EL (cell line): ENCODE measurements around the gene CPSF4.

Experiments
- DNase-seq: peaks from one replicate; pipeline ENCODE4 v3.0.0-alpha.2; 2016

Gene CPSF4

DNA sequence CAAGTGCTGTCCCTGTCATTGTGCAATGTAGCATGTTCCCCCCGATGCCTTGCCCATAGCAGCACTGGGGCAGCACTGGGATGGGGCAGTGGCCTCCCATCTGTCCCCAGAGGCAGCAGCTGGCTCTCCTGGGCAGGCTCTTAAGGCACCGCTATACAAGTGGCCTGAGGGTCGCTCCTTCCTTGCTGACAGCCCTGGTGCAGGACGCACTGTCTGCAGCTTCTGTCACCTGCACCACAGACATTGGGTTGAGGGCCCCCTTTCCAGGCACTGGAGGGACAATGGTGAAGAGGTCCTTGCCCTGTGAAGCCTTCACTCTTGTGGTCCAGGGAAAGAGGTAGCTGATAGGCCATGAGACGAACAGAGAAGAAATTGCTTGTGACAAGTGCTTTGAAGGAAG, 10.6 kb downstream of the CPSF4 start:
- DNase-seq = no peak

- no peak for DNase-seq
These were observed 13.2 kb downstream of the CPSF4 start for GRCh38 chr7:99451936-99452335.

GRCh38 chr7:99452541-99452940, 13.8 kb downstream of the CPSF4 start:
- no peak for DNase-seq

GRCh38 chr7:99453105-99453504, 14.4 kb downstream of the CPSF4 start:
- no peak for DNase-seq

DNA sequence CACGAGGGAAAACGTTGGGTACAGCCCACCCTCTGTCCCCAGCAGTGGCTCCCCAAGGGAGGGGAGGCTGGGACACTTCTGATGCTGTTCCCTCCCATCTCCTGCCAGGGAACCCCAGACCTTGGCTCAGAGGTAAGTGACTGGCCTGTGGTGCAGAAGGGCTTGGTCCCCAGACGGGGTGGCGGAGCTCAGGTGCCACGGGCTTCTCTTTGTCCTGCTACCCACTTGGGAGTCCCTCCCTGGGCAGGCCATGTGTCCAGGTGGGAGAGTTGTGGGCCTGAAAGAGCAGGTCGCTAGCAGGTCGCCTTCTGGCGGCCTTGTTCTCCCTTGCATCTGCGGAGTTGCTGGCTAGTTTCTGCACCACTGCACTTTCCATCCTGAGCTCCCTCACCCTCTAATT, 17.1 kb downstream of the CPSF4 start:
- no peak for DNase-seq

GRCh38 chr7:99456288-99456687, 17.5 kb downstream of the CPSF4 start:
- DNase-seq = no peak

GRCh38 chr7:99457050-99457649, 18.4 kb downstream of the CPSF4 start:
- no peak for DNase-seq

DNA sequence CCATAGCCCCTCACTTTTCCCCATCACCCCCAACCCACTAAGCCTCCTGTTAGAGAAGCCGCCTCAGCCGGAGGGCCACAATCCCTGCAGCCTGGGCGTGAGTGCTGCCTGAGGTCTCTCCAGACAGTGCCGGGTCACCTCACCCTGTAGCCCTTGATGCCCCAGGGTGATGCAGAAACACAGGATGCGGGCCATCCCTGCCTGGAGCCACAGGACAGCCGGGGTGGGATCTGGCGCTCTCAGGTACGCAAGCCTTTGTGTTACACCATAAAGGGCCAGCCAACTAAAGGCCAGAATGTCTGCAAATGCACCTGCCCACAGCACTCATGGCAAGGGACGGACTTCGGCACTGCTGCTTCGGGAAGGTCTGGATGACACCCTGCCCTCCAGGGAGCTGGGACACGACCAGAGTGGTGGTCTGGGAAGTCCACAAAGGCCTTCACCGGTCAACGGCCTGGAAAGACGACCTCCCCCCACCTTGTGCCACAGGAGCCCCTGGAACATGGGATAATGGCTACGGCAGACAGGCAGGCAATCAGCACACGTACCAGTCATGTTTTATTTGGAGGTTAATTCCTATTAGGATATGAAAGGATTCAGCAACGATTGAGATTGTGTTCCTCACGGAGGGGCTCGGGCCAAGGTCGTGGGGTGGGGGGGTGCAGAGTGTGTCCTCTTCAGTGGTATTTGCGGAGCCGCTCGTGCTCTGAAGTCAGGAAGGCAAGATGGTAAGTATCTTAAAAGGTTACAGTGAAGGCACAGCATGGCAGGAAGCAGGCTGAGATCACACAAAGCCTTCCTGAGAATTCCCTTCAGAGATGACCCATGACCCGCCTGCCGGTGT, 19.1 kb downstream of the CPSF4 start:
- no peak for DNase-seq

GRCh38 chr7:99459087-99459486, 20.3 kb downstream of the CPSF4 start:
- DNase-seq = peak; percentile 31

GRCh38 chr7:99460651-99461050, 21.9 kb downstream of the CPSF4 start:
- DNase-seq = no peak

DNA sequence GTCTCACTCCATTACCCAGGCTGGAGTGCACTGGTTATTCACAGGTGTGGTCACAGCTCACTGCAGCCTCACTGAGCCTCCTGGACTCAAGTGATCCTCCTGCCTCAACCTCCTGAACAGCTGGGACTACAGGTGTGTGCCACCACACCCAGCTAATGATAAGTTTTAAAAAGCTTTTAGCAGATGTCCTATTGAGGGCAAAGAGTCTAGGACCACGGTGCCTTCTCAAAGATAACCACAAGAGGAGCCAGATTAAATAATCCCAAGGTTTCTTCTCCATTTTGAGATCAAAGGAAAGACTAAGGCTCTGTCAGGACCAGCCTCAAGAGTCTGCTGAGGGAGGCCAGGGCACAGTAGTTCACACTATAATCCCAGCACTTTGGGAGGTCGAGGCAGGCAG, 22.5 kb downstream of the CPSF4 start:
- DNase-seq = no peak

DNA sequence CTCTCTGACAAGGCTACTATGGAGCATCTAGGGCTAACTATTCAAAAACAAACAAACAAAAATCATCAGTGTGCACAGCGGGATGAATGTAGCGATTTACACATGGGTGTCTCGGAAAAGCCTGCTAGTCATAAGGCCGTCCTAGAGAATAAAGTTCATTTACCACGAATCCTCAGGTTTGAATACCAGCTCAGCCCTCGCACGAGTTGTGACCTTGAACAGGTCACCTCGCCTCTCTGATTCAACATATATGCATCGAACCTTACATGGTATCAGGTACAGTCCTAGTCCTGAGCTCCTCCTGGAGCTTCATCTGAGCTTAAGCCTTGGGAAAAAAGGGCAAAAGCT, 26.7 kb downstream of the CPSF4 start:
- DNase-seq = no peak

- DNase-seq = no peak
These were observed 29.7 kb downstream of the CPSF4 start for GRCh38 chr7:99468336-99468918.

DNA sequence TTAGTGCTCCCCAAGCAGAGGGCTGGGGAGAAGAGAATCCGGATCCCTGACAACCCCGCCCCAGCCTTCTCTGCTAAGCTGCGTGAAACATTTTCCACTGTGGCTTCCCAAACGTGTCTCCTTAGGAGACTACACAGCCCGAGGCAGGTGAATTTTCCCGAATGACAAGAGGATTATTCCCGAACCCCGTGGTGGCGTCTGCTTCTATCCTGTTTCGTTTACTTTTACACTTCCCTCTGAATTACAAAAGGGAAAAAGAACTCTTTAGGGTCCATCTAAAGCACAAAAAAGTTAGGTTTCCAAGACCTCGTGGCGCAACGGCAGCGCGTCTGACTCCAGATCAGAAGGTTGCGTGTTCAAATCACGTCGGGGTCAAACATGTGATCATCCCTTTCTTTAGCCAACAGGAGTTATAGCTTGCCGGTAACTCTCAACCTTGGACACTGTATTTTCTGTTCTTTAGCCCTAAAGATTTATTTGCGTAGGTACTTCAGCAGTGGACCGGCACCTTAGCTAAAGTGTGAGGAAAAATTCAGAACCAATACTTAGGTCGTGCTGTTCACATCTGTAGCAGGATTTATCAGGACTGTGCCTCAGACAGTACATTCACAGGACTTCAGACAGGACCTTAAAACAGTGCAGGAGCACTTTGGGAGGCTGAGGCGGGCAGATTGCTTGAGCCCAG, 30.8 kb downstream of the CPSF4 start:
- DNase-seq = peak; percentile 18

GRCh38 chr7:99472561-99473314, 34.0 kb downstream of the CPSF4 start, which contains the start of gene ZNF789:
ZNF789 (plus strand) TSS chr7:99472890; CDS start chr7:99476457, 3,567 bp downstream.
- DNase-seq = peak; percentile 96

- DNase-seq = peak; percentile 60
These were observed 34.5 kb downstream of the CPSF4 start for GRCh38 chr7:99473315-99473596.

DNA sequence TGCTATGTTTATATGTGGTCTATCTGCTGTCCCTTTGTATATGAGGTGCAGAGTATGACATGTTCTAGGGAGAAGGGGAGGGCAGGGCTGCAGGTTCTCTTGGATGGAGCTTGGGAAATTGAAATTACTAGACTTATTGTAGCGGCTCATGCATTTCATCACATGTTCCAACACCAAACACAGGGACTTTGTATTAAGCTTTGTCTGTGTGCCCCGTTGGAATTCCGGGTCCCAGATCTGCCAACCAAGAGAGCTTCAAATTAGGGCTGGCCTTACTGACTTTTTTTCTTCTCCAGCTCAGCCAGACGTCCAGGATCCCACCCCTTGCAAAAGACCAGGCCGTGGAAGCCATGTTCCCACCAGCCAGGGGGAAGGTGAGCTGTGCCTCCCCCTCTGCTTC, 37.4 kb downstream of the CPSF4 start:
- no peak for DNase-seq

DNA sequence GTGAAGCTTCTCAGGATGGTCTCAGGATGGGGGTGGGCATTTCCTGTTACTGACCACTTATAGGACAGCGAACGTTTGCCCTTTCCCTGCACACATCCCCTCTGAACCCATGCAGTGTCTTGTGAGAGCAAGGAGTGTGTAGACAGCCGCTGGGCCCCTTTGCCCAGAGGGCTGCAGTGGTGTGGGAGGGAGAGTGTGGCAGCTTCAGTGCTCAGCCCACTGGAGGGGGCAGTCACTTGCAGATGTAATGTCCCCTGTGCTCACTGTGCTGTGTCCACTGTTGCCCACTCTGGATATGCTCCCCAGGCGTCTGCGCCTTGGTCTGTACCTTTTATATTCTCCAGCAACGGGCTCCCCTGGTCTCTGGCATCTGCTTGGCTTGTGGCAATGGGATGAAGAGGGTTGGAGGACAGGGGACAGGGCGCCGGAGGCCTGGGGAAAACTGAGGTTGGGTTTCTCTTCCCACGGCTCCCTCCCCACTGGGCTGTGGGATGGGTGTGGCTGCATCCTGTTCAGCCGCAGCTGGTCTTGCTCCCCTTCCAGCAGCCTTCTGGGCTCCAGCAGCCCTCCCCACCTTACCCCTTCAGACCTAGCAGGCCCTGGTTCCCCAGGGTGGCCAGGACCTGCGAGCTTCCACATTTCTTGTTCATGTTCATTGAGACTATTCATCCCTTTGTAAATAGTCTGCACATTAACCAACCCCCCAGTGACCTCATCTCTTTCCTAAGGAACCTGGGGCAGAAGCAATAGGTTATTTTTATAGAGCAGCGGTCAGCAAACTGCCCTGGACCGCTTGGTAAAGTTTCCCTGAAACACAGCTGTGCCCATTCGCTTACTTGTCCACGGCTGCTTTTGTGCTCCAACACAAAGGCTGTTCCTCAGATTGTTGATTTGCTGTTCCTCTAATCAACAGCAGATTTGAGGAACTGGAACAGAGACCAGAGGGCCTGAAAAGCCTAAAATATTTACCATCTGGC, 40.0 kb downstream of the CPSF4 start:
- no peak for DNase-seq

DNA sequence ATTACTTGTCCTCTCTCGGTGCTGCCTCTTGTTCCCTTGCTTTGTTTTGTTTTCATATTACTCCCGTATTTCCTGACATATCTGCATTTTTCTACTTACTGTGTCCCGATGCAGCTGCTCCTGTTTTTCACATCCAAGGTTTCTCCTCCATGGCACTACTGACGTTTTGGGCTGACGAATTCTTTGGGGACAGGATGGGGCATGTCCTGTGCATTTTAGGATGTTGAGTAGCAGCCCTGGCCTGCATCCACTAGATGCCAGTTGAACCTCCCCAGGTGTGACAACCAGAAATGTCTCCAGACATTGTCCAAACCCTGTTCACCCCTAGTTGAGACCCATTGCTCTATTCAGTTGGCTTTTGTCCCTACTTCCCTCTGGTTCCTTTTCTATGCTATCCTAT, 46.4 kb downstream of the CPSF4 start:
- no peak for DNase-seq

- DNase-seq = no peak
These were observed 50.5 kb downstream of the CPSF4 start for GRCh38 chr7:99489235-99489634.

DNA sequence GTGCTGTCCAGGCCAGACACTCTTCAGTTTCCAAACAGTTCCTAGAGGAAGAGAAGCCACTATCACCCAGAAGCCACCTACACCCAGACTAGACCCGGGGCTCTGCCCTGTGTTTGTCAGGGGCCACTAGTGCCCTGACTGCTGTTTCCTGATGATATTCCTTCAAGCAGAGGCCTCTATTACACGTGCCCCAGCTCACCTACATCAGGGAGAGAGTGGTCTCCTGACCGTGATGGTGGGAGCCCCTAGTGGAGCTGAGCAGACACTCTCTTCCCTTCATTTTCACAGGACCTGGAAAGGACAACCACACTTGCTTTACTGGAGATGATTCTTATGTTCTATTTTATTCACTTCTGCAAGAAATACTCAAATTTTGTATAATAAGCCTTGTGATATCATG, 52.1 kb downstream of the CPSF4 start:
- DNase-seq = no peak

- DNase-seq = no peak
These were observed 55.1 kb downstream of the CPSF4 start for GRCh38 chr7:99493823-99494222.
